ENCODE results near the gene FNDC3B.

The FNDC3B gene

GRCh38 chr3:172106989-172107388 is 67.6 kb downstream of the FNDC3B start:
- TF ChIP-seq TAF1 (IDR thresholded peaks at IDR 0.05; ENCODE audit: borderline replicate concordance, insufficient read depth, low read length) (no peak), SIN3A (IDR thresholded peaks at IDR 0.05; ENCODE audit: borderline replicate concordance, insufficient read depth, low read length) (no peak), FOXP2 (optimal IDR thresholded peaks at IDR 0.05; ENCODE audit: borderline replicate concordance, extremely low read depth, extremely low read length, insufficient read depth) (no peak), POLR2AphosphoS5 (IDR thresholded peaks at IDR 0.05; ENCODE audit: low read depth, low read length) (no peak)
- TF ChIP-seq, protein P1, sequence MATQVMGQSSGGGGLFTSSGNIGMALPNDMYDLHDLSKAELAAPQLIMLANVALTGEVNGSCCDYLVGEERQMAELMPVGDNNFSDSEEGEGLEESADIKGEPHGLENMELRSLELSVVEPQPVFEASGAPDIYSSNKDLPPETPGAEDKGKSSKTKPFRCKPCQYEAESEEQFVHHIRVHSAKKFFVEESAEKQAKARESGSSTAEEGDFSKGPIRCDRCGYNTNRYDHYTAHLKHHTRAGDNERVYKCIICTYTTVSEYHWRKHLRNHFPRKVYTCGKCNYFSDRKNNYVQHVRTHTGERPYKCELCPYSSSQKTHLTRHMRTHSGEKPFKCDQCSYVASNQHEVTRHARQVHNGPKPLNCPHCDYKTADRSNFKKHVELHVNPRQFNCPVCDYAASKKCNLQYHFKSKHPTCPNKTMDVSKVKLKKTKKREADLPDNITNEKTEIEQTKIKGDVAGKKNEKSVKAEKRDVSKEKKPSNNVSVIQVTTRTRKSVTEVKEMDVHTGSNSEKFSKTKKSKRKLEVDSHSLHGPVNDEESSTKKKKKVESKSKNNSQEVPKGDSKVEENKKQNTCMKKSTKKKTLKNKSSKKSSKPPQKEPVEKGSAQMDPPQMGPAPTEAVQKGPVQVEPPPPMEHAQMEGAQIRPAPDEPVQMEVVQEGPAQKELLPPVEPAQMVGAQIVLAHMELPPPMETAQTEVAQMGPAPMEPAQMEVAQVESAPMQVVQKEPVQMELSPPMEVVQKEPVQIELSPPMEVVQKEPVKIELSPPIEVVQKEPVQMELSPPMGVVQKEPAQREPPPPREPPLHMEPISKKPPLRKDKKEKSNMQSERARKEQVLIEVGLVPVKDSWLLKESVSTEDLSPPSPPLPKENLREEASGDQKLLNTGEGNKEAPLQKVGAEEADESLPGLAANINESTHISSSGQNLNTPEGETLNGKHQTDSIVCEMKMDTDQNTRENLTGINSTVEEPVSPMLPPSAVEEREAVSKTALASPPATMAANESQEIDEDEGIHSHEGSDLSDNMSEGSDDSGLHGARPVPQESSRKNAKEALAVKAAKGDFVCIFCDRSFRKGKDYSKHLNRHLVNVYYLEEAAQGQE (IDR thresholded peaks at IDR 0.05; ENCODE audit: insufficient read depth in 1 of 2, low read depth in 2 of 2, low read length in 2 of 2): no peak

- TF ChIP-seq SIN3A (IDR thresholded peaks at IDR 0.05; ENCODE audit: borderline replicate concordance, insufficient read depth, low read length) (no peak), TAF1 (IDR thresholded peaks at IDR 0.05; ENCODE audit: borderline replicate concordance, insufficient read depth, low read length) (no peak), FOXP2 (optimal IDR thresholded peaks at IDR 0.05; ENCODE audit: borderline replicate concordance, extremely low read depth, extremely low read length, insufficient read depth) (no peak), POLR2AphosphoS5 (IDR thresholded peaks at IDR 0.05; ENCODE audit: low read depth, low read length) (no peak)
- TF ChIP-seq, protein P1 (IDR thresholded peaks at IDR 0.05; ENCODE audit: insufficient read depth in 1 of 2, low read depth in 2 of 2, low read length in 2 of 2): no peak
Observed at GRCh38 chr3:172107403-172107802, 68.0 kb downstream of the FNDC3B start.

GRCh38 chr3:172110127-172110779 is 70.9 kb downstream of the FNDC3B start:
- TF ChIP-seq FOXP2 (optimal IDR thresholded peaks at IDR 0.05; ENCODE audit: borderline replicate concordance, extremely low read depth, extremely low read length, insufficient read depth): no peak
- no peak for TF ChIP-seq POLR2AphosphoS5 (IDR thresholded peaks at IDR 0.05; ENCODE audit: low read depth, low read length)
- no peak for TF ChIP-seq SIN3A (IDR thresholded peaks at IDR 0.05; ENCODE audit: borderline replicate concordance, insufficient read depth, low read length)
- TF ChIP-seq TAF1 (IDR thresholded peaks at IDR 0.05; ENCODE audit: borderline replicate concordance, insufficient read depth, low read length): no peak
- TF ChIP-seq, protein P1 (IDR thresholded peaks at IDR 0.05; ENCODE audit: insufficient read depth in 1 of 2, low read depth in 2 of 2, low read length in 2 of 2): no peak

GRCh38 chr3:172111163-172111562 is 71.8 kb downstream of the FNDC3B start:
- TF ChIP-seq FOXP2 (optimal IDR thresholded peaks at IDR 0.05; ENCODE audit: borderline replicate concordance, extremely low read depth, extremely low read length, insufficient read depth) (no peak), TAF1 (IDR thresholded peaks at IDR 0.05; ENCODE audit: borderline replicate concordance, insufficient read depth, low read length) (no peak), POLR2AphosphoS5 (IDR thresholded peaks at IDR 0.05; ENCODE audit: low read depth, low read length) (no peak), SIN3A (IDR thresholded peaks at IDR 0.05; ENCODE audit: borderline replicate concordance, insufficient read depth, low read length) (no peak)
- TF ChIP-seq, protein P1 (IDR thresholded peaks at IDR 0.05; ENCODE audit: insufficient read depth in 1 of 2, low read depth in 2 of 2, low read length in 2 of 2): no peak

All from PFSK-1 (cell line).